Bone marrow (tissue), 2 donors: ENCODE data around the gene ITGAX.

Experiments
- DNase-seq, 2 donors: peaks; one replicate each; lab custom pipeline; 2025; lab: John Stamatoyannopoulos, UW

Gene ITGAX

GRCh38 chr16:31373235-31373634, 18.3 kb downstream of the ITGAX start:
- no peak for DNase-seq

DNA sequence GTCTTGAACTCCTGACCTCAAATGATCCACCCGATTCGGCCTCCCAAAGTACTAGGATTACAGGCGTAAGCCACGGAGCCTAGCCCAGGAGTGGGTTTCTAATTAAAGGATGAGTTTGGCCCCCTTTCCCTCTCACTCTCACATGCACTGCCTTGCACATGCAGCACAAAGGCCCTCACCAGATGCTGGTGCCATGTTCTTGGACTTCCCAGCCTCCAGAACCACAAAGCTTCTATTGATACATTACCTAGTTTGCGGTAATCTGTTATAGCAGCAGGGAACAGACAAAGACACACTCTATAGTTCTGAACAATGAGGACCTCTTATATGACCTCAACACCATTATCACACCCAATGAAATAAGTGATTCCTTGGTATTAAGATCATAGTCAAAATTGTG, 20.3 kb downstream of the ITGAX start:
- no peak for DNase-seq

DNA sequence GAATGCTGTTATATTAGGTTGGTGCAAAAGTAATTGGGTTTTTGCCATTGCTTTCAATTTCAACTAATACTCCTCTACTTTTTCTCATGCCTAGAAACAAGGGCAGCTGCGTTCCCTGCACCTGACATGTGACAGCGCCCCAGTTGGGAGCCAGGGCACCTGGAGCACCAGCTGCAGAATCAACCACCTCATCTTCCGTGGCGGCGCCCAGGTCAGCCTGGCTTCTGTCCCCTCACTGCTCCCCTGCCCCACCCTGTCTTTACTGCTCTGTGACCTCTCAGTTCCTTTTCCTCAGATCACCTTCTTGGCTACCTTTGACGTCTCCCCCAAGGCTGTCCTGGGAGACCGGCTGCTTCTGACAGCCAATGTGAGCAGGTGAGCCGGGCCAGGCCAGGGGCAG, 21.7 kb downstream of the ITGAX start:
- DNase-seq: no peak

GRCh38 chr16:31377210-31377903, 22.4 kb downstream of the ITGAX start:
- DNase-seq: no peak

- no peak for DNase-seq
Observed at GRCh38 chr16:31380201-31380600, 25.2 kb downstream of the ITGAX start.

DNA sequence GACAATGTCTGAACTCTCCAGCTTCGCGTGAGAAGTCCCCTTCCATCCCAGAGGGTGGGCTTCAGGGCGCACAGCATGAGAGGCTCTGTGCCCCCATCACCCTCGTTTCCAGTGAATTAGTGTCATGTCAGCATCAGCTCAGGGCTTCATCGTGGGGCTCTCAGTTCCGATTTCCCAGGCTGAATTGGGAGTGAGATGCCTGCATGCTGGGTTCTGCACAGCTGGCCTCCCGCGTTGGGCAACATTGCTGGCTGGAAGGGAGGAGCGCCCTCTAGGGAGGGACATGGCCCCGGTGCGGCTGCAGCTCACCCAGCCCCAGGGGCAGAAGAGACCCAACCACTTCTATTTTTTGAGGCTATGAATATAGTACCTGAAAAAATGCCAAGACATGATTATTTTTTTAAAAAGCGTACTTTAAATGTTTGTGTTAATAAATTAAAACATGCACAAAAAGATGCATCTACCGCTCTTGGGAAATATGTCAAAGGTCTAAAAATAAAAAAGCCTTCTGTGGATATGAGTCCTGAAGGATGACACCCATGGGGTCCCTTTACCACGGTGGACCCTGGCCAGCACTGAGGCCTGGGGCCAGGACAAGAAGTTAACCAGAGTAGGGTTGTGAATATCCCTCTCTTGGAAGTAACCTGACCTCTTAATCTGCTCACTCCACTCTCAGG, 27.6 kb downstream of the ITGAX start:
- DNase-seq: peak; percentile 29 to 60

GRCh38 chr16:31385680-31386079, 30.7 kb downstream of the ITGAX start:
- no peak for DNase-seq

DNA sequence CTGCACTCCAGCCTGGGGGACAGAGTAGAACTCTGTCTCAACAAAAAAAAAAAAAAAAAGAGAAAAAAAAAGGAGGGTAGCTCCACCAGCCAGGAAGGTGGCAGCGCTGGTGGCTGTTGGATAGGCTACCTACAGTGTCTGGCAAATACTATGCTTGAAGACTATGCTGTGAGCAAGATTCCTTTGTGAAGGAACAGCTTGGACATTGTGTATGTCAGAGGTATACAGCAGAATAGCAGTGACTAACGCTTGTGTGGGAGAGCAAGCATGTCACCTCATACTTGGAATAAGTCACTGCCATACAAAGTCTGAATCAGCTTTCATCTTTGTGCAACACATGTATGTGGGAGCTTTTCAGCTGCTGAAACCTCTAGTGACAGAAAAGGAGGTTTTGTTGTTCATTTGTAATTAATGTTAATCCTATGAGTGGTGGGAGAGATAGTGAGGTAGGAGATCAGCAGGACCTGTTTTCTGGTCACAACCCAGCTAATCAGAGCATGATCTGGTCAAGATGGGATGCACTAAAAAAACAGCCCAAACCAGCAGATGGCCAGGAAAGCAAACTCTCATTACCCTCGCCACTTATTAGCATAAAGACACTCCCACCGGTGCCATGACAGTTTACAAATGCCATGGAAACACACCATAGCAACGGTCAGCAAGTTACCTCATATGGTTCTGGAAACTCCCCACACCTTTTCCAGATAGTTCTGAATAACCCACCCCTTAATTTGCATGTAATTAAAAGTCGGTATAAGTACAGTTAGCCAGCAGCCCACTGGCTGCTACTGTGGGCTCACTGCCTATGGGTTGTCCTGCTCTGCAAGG, 31.4 kb downstream of the ITGAX start:
- no peak for DNase-seq

GRCh38 chr16:31388535-31388934, 33.6 kb downstream of the ITGAX start:
- DNase-seq: no peak

DNA sequence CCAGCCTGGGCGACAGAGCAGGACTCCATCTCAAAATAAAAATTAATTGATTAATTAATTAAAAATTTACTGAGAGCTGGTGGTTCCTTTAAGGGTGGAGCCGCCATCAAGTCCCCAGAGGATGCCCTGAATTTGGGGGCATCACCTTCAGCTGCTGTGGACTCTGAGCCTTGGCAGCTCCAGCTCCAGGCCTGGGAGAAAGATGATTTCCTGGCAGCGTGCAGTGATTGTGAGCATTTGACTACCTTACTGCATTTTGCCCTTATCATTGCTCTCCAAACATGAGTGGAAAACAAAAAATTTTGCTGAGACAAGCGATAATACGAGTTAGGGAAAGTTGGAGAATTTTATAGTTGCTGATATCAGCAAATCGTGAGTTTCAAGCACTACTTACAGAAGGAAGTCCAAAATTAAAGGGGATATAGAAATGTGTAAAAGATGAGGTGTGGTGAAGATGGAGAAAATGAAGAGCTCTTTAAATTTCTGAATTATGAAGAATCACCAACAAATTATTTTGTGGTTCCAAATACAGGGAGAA, 35.6 kb downstream of the ITGAX start:
- no peak for DNase-seq

- DNase-seq: no peak
Observed at GRCh38 chr16:31393056-31393455, 38.1 kb downstream of the ITGAX start, which contains the start of gene ITGAD. ITGAD (plus strand) TSS chr16:31393335; CDS start chr16:31393361, 26 bp downstream.

GRCh38 chr16:31395647-31396046, 40.7 kb downstream of the ITGAX start:
- DNase-seq: no peak

DNA sequence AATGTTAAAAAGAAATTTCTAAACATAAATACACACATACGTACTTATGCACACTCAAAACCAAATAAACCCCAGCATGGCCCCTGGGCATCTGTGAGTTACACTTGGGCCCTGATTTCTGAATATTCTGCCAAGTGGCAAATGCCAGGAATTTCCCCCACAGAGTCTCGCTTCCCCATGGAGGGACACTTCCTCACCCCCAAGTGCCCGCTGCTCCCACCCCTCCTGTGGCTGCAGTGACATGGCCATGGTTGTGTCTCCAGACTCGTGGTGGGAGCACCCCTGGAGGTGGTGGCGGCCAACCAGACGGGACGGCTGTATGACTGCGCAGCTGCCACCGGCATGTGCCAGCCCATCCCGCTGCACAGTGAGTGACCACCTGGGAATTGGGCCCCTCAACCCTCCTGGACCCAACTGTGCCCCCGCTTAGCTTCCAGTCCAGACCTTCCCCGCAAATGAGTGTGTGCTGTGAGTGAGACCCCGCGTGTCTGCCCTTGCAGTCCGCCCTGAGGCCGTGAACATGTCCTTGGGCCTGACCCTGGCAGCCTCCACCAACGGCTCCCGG, 42.2 kb downstream of the ITGAX start:
- no peak for DNase-seq

DNA sequence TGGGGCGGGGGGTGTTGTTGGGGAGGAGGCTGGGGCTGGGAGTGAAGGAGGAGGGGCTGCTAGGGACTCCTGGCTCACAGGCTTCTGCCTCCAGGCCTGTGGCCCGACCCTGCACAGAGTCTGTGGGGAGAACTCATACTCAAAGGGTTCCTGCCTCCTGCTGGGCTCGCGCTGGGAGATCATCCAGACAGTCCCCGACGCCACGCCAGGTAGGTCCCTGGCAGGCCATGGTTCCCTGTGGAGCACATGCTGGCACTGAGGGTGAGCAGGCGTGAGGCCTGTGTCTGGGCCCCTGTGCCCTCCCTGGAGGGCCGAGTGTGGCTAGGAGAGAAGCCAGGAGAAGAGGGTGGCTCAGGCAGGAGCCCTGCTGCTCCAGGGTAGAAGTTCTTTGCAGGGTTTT, 42.7 kb downstream of the ITGAX start:
- DNase-seq: no peak

DNA sequence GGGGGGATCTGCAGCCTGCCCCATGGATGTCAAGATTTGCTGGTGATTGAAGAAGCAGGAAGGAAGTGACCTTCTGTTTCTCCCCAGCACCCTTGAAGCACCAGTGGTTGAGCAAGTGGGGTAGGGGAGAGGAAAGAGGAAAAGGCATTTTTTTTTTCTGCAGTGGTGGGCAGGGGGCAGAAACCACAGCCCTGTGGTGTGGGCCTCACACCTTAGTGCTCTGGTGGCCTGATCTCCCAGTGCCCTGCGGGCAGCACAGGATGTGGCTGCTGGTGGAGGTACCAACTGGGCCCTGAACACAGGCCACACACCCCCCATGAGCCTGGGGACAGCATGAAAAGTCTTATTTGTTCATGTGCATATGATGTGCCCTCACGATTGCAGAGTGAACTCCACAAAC, 45.2 kb downstream of the ITGAX start:
- no peak for DNase-seq

- DNase-seq: no peak
Observed at GRCh38 chr16:31401436-31401835, 46.5 kb downstream of the ITGAX start.

DNA sequence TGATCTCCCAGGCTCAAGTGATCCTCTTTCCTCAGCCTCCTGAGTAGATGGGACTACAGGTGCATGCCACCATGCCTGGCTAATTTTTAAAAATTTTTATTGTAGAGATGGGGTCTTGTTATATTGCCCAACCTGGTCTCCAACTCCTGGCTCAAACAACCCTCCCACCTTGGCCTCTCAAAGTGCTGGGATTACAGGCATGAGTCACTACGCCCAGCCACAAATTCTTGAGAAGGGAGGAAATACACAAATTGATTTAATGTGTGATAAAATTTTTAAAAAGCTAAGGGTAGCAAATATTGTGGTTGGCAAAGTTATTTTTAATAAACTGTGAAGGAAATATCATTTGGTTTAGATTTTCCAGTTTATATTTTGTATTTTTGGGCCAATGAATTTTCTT, 47.7 kb downstream of the ITGAX start:
- DNase-seq: no peak

GRCh38 chr16:31403590-31404352, 48.8 kb downstream of the ITGAX start:
- DNase-seq: no peak

DNA sequence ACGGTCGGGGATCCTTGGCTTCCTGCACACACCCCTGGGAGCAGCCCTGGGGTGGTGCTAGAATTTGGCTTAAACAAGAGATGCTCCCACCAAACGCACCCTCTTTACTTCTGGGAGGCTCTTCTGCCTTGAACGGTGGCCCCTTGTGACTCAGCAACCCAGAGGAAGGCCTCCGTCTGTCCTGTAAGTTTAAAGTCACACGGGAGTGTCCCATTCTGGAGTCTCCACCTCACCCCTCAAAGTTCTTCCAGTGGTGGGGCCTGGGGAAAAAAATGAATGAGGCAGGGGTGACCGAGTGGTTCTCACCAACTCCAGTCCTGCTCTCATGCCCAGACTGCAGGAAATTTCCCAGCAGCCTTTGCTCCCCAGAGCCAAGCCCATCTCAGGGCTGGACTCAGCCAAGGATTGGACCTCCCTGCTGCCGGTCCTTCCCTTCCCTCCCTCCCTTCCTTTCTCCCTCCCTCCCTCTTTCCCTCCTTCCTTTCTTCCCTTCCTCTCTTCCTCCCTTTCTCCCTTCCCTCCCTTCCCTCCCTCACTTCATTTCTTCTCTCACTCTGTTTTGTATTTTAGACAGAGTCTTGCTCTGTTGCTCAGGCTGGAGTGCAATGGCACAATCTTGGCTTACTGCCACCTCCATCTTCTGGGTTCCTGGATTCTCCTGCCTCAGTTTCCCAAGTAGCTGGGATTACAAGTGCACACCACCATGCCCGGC, 49.5 kb downstream of the ITGAX start:
- DNase-seq: no peak

GRCh38 chr16:31407406-31407805, 52.4 kb downstream of the ITGAX start:
- no peak for DNase-seq

DNA sequence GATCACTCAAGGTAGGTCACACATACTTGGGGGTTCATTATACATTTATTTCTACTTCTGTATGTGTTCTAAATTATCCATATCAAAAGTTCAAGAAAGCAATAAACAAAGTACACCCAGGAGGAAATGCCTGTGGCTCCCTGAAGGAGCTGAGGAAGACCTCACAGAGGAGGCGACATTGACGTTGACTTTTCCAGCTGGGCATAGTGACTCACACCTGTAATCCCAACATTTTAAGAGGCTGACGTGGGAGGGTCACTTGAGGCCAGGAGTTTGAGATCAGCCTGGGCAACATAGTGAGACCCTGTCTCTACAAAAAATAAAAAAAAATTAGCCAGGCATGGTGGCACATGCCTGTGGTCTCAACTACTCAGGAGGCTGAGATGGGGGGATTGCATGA, 54.5 kb downstream of the ITGAX start:
- DNase-seq: no peak
